GM12878 (cell line): ENCODE measurements around the gene ART4. TPM values are rescaled to one million over a fixed set of nuclear protein-coding genes. Genes with fewer than 3 reads are reported as not detected.

Experiments
- ATAC-seq: fragments of 200-7000 bp; cut with Tn5 transposase; 3 replicates; pipeline ENCODE4 v1.9.1; 2020; ENCODE audit warnings: mild to moderate bottlenecking, moderate library complexity
- BruUV-seq: library from RNA; stranded (reverse); fragments of 400-500 nt; replicated peaks from 2 replicates; lab custom pipeline; 2021; lab: Mats Ljungman, UMichigan
- CTCF ChIA-PET: fragments of 300-600 bp; sonication (Branson Sonifier 250); formaldehyde crosslinking; extraction: SDS; loops from one replicate; lab custom pipeline; 2021; ENCODE audit warnings: inconsistent platforms; lab: Yijun Ruan, JAX
- POLR2A ChIA-PET: fragments of 350-600 bp; formaldehyde crosslinking; extraction: SDS; loops from one replicate; lab custom pipeline; 2021; ENCODE audit warnings: inconsistent platforms; lab: Charles Lee
- RAD21 ChIA-PET: fragments of 300-600 bp; sonication (Branson Sonifier 250); formaldehyde crosslinking; loops from one replicate; lab custom pipeline; 2023; ENCODE audit warnings: antibody characterized with exemption; ENCODE audit not compliant: unreplicated experiment; lab: Charles Lee
- SMC1A ChIA-PET: fragments of 300-600 bp; sonication (Branson Sonifier 250); formaldehyde crosslinking; loops from one replicate; lab custom pipeline; 2023; ENCODE audit not compliant: unreplicated experiment, uncharacterized antibody; lab: Charles Lee
- DNase-seq: peaks from one replicate; pipeline ENCODE4 v3.0.0-alpha.2; 2011; ENCODE audit warnings: low read depth, low spot score
- FAIRE-seq: peaks from 3 replicates; lab custom pipeline; 2011; peaks lifted over from hg19 to GRCh38; lab: Jason Lieb, UNC
- H2AFZ ChIP-seq: 2 replicates; pipeline ENCODE4 v1.6.0; 2011; ENCODE audit warnings: low read depth, low read length, control low read depth; ENCODE audit not compliant: control insufficient read depth
- H3K27ac ChIP-seq: 2 replicates; pipeline ENCODE4 v1.5.1; 2011; ENCODE audit warnings: control low read depth; ENCODE audit not compliant: control insufficient read depth, insufficient read depth
- H3K27me3 ChIP-seq, 2 experiments: replicated peaks in 1 of 2; 2 replicates each; pipeline versions ENCODE4 v1.6.0 to v1.6.1; 2011; ENCODE audit warnings: low read length in 1 of 2; ENCODE audit not compliant: control insufficient read depth in 2 of 2, insufficient read depth in 2 of 2
- H3K36me3 ChIP-seq, 2 experiments: 2 replicates each; pipeline ENCODE4 v1.5.1; 2011; ENCODE audit warnings: low read length in 1 of 2; ENCODE audit not compliant: control insufficient read depth in 2 of 2, insufficient read depth in 2 of 2
- H3K4me1 ChIP-seq: 2 replicates; pipeline ENCODE4 v1.6.1; 2011; ENCODE audit warnings: mild to moderate bottlenecking, low read length, moderate library complexity, mixed read lengths; ENCODE audit not compliant: control insufficient read depth, insufficient read depth
- H3K4me2 ChIP-seq: 2 replicates; pipeline ENCODE4 v1.6.0; 2011; ENCODE audit warnings: control low read depth; ENCODE audit not compliant: control insufficient read depth, insufficient read depth
- H3K4me3 ChIP-seq: fragments of 200-600 bp; sonication (generic); 2 replicates; pipeline ENCODE4 v1.5.1; 2016
- H3K79me2 ChIP-seq: 2 replicates; pipeline ENCODE4 v1.6.0; 2011; ENCODE audit warnings: low read length; ENCODE audit not compliant: control insufficient read depth, insufficient read depth
- H3K9ac ChIP-seq: 2 replicates; pipeline ENCODE4 v1.8.0; 2011; ENCODE audit warnings: low read length, control low read depth, mixed read lengths; ENCODE audit not compliant: control insufficient read depth, insufficient read depth
- H3K9me3 ChIP-seq: replicated peaks from 3 replicates; pipeline ENCODE4 v1.5.1; 2011; ENCODE audit warnings: mild to moderate bottlenecking, low read length; ENCODE audit not compliant: control insufficient read depth, insufficient read depth
- H4K20me1 ChIP-seq: 2 replicates; pipeline ENCODE4 v1.6.0; 2011; ENCODE audit not compliant: control insufficient read depth, insufficient read depth
- GABPA ChIP-seq: IDR thresholded peaks from 2 replicates; pipeline ENCODE4 v1.6.1; 2014; ENCODE audit warnings: antibody characterized with exemption, low read depth, mild to moderate bottlenecking, inconsistent platforms
- NRF1 ChIP-seq: conservative IDR thresholded peaks from 2 replicates; pipeline ENCODE4 v1.6.1; 2011; ENCODE audit warnings: mild to moderate bottlenecking, low read depth, low read length, improper control_type of control experiment
- PKNOX1 ChIP-seq: fragments of 450-650 bp; IDR thresholded peaks from 2 replicates; pipeline ENCODE4 v1.6.1; 2016; ENCODE audit warnings: mild to moderate bottlenecking
- SPI1 ChIP-seq: IDR thresholded peaks from 2 replicates; pipeline ENCODE4 v1.6.1; 2011; ENCODE audit warnings: low read depth, mild to moderate bottlenecking, low read length, moderate library complexity, borderline replicate concordance; ENCODE audit not compliant: insufficient read depth
- WRNIP1 ChIP-seq: IDR thresholded peaks from 2 replicates; pipeline ENCODE4 v1.6.1; 2011; ENCODE audit warnings: low read depth, low read length, improper control_type of control experiment, borderline replicate concordance
- WGBS: methylation state at CpG from one replicate; pipeline ENCODE4 v1.1.6; 2016; ENCODE audit warnings: low lambda C conversion rate; ENCODE audit not compliant: insufficient replicate concordance, insufficient coverage; ENCODE audit errors: missing lambda C conversion rate; 5-methylcytosine and 5-hydroxymethylcytosine counted together
- in situ Hi-C: fragments of 300-500 bp; cut with MboI; formaldehyde crosslinking; loops from 9 replicates; pipeline ENCODE4 v1.14.3; 2018; ENCODE audit warnings: mixed read lengths
- intact Hi-C: fragments of 100-400 bp; cut with micrococcal nuclease; formaldehyde crosslinking; loops from one replicate; pipeline ENCODE4 v1.14.2; 2022; ENCODE audit not compliant: unreplicated experiment
- polyA plus RNA-seq, 11 experiments: library from polyadenylated mRNA; depleted of rRNA in 4 of 11; unstranded in 6 of 11; stranded (reverse) in 5 of 11; fragments of >200 nt; fragmentation: Nextera tagmentation in 4 of 11; fragmentation: Illumina TruSeq in 1 of 11; extraction: Ambion mirVana in 4 of 11; extraction: Trizol in 1 of 11; gene quantifications; 1 replicate in 1 of 11; 2 replicates in 10 of 11; pipeline versions ENCODE4 v1.2.1 to v1.2.3, GENCODE V29; 2011 to 2016; ENCODE audit warnings: inconsistent platforms in 2 of 11, missing spikeins in 2 of 11, low read depth in 1 of 11
- total RNA-seq, 4 experiments: library from RNA; depleted of rRNA in 3 of 4; stranded (reverse); fragments of >200 nt in 3 of 4; fragmentation: Illumina TruSeq in 1 of 4; extraction: Trizol in 1 of 4; gene quantifications; 2 replicates each; pipeline versions ENCODE4 v1.2.1 to v1.2.3, GENCODE V29; 2013 to 2021

The ART4 gene
- total and polyA plus RNA-seq, 10 of the 15 experiments (the other 5 are each of a cell fraction or from before 2014, with no cell fraction given) = 0.02 TPM; not detected in 9

DNA sequence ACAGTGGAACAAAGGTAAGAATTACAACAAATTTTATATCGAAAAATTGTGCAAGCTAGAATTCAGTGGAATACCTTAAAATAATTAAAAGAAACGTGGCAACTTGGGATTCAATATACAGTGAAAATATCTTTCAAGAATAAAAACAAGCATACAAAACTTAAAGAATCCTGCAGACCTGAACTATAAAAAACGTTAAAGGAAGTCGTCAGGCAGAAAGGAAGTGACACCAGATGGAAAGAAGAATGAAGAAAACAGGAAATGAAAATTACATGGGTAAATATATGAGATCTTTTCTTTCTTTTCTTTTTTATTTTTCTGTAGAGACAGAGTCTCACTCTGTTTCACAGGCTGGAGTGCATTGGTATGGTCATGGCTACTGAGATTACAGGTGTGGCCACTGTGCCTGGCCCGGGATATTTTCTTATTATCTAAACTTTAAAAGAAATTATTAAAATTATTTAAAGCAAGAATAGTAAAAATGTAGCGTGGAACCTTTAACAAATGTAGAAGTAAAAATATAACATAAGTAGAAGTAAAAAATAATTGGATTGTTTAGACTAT, 37.6 kb upstream of the ART4 start:
- in situ Hi-C loops (no loop called here), intact Hi-C loops (loop anchor here (5.0 kb wide), 1 partner anchor 34 kb away; no protein-coding TSS in a partner anchor)
- FAIRE-seq (no peak), ATAC-seq (no peak), DNase-seq (no peak)
- WGBS = 42% methylated on average over 6 of the region's 6 CpGs
- no peaks in the 10 kb centered on the region for H3K9me3 ChIP-seq
- ChIA-PET RAD21 (no interaction called here), POLR2A (no interaction called here), CTCF (no interaction called here), SMC1A (no interaction called here)
- BruUV-seq = no TSS peak
- no peak overlapping the region for H2AFZ ChIP-seq
- no peak overlapping the region for H3K9ac ChIP-seq
- H3K27me3 ChIP-seq = no peaks in the 10 kb centered on the region; a peak in 1 of 4 replicates
- peaks cover 9% of the 10 kb centered on the region; the same call in 1 of the 2 replicates for H3K4me1 ChIP-seq
- H3K79me2 ChIP-seq = no peaks in the 10 kb centered on the region
- no peaks in the 10 kb centered on the region for H3K36me3 ChIP-seq
- no peak overlapping the region for H3K27ac ChIP-seq
- no peaks in the 10 kb centered on the region for H4K20me1 ChIP-seq
- H3K4me2 ChIP-seq = no peak overlapping the region
- no peak overlapping the region for H3K4me3 ChIP-seq
- TF ChIP-seq SPI1 (peak; percentile 34; the same call in 1 of the 2 replicates), GABPA (peak; percentile 43; the same call in 1 of the 2 replicates), WRNIP1 (no peak), NRF1 (no peak), PKNOX1 (no peak)
